ENCODE results near the gene CAMK2B.
"Not testable (repeated sequence)": the region's sequence is repeated elsewhere in the genome, so short reads cannot be mapped to it uniquely, and the experiment has no call there.

Gene CAMK2B

GRCh38 chr7:44173911-44174693 is 151.3 kb downstream of the CAMK2B start:
- DNase-seq: no peak

DNA sequence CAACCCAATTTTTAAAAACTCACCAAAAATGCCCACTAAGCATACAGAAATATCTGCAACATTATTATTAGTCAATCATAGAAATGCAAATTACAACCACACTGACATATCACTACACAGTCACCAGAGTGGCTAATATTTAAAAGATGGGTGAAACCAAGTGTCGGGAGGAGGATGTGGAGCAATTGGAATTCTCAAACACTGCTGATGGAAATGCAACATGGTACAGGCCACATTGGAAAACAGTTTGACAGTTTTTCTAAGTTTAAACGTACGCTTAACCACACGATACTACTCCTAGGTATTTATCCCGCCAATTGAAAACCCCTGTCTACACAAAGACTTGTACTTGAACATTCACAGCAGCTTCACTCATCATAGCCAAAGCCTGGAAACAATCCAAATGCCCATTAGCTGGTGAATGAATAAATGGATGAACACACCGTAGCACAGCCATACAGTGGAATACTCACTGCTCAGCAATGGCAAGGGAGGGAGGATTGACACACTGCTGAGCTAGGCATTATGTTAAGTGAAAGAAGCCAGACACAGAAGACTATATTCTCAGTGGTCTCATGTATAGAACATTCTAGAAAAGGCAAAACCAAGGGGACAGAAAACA is 152.5 kb downstream of the CAMK2B start:
- DNase-seq: no peak

DNA sequence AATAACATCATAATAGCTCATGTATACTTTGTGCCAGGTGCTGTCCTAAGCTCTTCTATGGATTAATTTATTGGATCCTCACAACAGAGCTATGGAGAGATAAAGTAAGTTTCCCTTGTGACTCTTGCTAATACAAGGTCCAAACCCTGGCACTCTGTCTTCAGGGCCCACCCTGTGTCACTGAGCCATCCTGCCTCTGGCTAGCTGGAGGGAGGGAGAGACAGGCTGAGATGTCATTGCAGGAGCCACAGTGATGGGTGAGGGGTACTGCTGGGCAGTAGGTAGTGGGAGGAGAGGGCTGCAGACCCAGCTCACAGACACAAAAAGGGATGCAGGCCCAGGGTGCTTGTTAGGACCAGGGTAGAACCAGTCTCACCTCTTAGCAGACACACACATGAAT is 153.0 kb downstream of the CAMK2B start:
- no peak for DNase-seq

DNA sequence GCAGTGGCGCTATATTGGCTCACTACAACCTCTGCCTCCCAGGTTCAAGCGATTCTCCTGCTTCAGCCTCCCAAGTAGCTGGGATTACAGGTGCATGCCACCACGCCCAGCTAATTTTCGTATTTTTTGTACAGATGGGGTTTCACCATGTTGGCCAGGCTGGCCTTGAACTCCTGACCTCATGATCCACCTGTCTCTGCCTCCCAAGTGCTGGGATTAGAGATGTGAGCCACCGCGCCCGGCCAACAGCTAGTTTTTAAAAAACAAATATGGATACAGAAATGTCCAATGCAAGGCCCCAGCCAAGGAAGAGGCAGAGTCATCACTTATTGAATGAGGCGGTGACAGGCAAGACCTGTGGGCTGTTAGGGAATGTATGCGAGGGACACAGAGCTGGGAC is 153.5 kb downstream of the CAMK2B start:
- not testable (repeated sequence) for DNase-seq

GRCh38 chr7:44167920-44168319 is 157.5 kb downstream of the CAMK2B start:
- no peak for DNase-seq

Measured in amygdala (tissue), 56 donors.